HG03066 (cell line): ENCODE measurements around the gene IER5L.
A peak's percentile ranks its signal among the peaks of the same experiment; 100 is the strongest.
"Not testable (repeated sequence)": the region's sequence is repeated elsewhere in the genome, so short reads cannot be mapped to it uniquely, and the experiment has no call there.

Experiments
- ATAC-seq: cut with Tn5 transposase; IDR thresholded peaks from one replicate; pipeline ENCODE4 v1.9.1; 2021; ENCODE audit warnings: low read depth; ENCODE audit not compliant: unreplicated experiment

IER5L gene

DNA sequence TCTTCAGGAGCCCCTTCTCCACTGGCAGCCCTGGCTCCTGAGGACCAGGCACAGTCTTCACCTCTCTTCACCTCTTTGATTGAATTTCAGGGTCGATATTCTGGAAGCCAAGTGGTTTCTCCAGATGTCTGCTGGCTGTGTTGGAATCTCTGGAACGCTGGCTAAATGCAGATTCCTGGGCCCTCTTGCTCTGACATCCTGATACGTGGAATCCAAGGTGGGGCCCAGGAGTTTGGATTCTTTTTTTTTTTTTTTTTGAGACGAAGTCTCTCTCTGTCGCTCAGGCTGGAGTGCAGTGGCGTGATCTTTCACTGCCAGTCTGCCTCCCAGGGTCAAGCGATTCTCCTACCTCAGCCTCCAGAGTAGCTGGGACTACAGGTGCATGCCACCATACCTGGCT lies 26.8 kb upstream of the IER5L start:
- no peak for ATAC-seq

DNA sequence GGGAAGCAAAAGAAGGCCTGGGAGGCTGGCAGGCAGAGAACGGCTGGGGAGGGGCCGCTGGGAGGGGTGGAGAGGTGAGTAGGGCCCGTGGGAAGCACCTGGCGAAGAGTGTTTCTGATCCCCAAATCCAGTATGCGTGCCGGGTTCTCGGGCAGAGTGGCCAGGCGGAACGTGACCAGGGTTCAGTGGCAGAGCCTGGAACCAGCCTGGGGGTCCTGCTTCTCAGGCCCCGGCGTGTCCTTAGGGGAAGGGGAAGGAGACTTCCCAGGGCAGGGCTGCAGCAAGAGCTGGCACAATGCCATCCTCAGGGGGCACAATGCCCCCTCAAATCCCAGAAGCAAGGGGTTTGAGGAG lies 25.5 kb upstream of the IER5L start:
- no peak for ATAC-seq

DNA sequence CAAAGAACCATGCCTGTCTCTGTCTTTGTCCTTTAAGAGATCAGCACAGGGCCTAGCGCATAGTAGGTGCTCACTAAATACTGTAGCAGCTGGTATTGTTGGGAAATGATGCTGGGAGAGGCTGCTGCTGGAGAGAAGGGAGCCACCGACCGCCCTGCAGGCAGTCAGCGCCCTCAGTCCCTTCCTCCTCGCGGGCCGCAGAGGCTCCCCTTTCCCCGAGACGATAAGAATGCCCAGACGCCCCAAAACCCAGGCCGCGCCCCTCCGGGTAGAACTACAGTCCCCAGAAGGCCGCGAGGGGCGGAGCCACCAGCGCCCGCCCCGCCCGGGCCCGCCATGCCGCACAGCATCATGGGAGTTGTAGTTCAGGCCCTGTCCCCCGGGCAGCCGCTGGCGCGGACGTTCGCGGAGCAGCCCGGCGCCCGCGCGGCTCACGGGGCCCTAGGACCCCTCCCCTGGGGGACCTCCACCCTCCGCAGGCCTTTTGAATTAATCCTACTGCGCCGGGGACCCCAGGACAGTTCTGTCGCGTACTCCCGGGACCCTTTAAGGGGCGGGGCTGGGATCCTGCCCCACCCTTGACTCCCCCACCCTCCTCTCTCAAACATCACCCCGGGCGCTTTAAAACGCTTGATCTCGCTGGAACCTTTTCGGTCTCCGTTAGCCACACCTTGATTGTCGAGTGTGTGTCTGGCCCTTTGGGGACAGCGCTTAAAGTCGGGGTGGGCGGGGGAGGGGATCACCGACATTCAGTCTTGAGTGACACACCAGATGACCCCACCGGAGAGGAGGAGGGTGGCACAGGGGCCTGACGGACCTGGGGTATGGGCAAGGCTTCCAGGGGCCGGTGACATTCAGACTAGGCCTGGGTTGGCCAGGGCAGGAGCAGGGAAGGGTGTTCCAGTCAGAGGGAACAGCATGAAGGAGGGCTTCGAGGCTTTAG lies 24.8 kb upstream of the IER5L start:
- peak; percentile 84 for ATAC-seq

DNA sequence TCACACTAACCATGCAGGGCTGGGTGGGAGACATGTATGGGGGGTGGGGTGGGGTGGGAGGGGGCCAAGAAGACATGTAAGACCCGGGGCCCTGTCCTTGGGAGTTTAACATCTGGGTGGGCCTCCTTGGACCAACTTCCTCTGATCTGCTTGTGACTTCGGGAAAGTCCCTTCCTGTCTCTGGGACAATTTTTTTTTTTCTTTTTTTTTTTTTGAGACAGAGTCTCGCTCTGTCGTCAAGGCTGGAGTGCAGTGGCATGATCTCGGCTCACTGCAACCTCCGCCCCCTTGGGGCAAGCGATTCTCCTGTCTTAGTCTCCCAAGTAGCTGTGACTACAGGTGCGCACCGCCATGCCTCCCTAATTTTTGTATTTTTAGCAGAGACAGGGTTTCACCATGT lies 23.8 kb upstream of the IER5L start:
- ATAC-seq: no peak

DNA sequence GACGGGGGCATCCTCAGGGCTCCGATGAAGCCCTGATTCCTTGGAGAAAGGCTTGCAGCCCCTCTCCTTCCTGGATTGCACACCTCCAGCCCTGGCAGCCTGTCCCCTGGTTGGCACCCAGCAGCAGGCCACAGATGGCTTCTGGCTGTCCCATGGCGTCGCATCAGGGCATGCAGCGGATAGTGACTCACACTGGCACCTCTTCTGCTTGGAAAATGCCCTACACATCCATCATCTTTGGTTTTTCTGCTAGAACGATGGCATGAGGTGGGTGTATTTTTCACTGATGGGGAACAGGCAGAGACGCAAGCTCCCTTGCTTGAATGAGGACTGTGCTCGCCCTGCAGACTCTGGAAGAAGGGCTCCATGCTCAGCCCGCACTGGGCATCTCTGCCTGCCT lies 23.2 kb upstream of the IER5L start:
- no peak for ATAC-seq

DNA sequence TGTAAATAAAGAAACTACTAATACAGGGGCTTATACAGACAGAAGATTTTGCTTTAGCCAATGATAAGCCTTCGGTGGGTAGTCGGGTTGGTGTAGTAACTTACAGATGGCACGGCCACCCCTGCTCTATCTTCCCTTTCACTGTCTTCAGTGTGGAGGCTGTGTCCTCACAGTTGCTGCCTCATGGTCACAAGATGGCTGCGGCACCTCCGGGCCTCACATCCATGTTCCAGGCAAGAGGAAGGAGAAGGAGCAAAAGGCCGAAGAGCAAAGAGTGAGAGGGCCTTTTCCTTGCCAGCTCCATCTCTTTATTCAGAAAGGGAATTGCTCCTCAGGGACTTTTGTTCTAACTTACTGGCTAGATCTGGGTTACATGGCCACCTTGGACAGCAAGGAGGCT lies 22.2 kb upstream of the IER5L start:
- no peak for ATAC-seq

DNA sequence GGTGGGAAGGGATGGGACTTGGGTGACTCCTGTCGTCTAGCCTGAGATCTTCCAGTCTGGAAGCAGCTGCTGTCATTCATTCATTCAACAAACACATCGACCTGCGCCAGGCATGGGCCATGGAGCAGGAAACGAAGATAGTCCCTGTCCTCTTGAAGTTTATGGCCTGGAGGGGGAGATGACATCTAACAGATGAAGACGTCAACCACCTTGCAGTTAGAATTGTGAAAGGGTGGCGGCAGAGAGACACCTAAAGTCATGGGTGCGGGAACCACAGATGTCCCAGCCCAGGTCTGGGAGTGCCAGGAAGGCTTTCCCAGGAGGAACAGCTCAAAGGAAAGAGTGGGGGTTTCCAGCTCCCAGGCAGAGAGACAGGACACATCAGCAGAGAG lies 21.0 kb upstream of the IER5L start:
- no peak for ATAC-seq

DNA sequence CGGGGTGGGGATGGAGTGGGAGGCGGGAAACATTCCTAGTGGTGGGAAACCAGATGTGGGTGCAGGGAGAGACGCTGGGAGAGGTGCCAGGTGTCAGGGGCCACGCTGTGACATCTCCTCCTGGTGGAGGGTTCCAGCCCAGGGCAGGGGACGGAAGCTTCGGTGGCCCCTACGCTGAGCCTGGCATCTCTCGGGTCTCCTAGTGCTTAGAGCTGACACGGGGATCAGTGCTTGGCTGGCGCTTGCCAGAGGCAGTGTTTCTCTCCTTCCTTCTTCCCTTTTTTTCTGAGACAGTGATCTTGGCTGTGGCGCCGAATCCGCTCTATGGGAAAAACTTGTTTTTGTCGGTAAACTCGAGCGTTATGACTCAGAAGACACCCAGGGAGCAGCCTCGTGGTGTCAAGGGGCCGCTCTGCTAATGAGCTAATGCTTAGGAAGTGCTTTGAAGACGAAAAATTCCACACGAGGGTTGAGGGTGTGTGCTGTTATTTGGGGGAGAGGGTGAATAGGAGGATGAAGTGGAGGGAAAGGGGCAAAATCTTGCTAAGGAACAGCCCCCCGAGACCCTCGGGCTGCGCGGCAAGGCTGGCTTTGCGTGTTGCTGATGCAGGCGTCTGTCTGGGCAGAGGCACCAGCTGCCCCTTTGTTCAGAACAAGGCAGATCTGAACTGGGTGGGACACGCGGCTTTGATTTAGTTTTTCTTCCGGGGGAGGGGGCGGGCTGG lies 20.4 kb upstream of the IER5L start:
- no peak for ATAC-seq

DNA sequence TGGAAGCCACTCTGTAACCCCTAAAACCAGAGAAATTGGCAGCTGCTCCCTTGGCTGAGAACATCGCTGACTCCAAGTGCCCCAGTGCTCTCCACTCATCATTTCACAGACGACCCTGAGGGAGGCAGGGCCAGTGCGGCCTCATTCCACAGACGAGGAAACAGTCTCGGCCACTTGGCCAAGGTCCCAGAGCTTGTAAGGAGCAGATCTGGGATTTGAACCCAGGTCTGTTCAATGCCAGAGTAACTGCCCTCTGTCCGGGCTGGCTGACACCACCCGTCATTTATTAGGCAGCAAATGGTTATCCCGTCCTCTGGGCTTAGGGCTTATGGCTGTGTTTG lies 19.9 kb upstream of the IER5L start:
- no peak for ATAC-seq

DNA sequence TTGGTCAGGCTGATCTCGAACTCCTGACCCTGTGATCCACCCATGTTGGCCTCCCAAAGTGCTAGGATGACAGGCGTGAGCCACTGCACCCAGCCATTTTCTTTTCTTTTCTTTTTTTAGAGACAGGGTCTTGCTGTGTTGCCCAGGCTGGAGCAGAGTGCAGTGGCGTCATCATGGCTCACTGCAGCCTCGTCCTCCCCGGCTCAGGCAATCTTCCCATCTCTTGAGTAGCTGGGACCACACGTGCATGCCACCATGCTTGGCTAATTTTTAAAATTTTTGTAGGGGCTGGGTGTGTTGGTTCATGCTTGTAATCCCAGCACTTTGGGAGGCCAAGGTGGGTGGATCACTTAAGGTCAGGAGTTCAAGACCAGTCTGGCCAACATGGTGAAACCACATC lies 19.0 kb upstream of the IER5L start:
- not testable (repeated sequence) for ATAC-seq

DNA sequence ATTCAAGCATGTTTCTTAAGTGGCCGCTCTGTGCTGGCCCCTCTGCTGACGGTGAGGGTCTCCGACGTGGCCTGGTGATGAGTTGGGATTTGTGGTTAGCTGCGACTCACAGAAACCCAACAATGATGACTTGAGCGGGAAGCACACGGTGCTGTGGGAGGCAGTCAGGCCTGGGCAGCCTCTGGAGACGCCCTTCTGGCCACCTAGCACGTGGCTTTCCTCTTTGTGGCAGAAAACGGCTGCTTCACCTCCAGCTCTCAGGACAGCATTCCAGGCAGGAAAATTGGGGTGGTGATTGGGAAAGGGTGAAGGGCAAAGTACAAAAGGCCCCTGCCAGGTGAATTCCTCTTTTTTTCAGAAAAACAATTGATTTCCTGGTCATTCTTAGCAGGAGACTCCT lies 17.5 kb upstream of the IER5L start:
- ATAC-seq: no peak

DNA sequence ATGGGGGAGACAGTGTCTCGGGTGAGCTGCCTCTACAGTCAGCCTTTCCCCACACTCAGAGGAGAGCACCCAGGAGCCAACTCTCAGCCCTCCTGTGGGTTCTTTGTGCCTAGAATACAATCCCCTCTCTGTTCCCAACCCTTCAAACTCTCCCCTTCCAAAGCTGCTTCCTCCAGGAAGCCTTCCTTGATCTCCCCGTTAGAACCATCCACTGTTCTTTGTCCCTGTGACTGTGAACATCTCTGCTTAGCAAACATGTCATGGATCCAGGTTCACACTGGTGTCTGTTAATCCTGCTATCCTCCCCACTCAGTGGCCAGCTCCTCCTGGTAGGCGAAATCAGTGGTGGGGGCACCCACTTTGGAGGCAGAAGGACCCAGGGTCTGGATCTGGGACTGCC lies 16.2 kb upstream of the IER5L start:
- no peak for ATAC-seq

DNA sequence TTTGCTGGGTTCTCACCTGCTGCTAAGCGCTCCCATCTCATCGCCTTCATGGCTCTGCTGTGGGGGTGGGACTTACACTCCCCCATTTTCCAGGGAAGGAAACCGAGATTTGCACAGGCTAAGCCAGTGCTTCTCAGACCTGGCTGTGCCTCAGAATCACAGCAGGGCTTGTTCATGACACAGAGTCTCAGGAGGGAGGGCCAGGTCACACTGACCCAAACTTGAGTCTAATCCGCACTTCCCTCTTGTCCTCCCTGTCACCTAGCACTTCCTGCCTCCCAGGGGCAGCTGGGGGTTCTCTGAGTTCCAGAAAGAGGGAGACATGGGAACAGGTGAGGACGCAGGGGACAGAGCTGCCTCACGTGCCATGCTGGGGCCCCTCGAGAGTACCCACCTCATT lies 15.6 kb upstream of the IER5L start:
- no peak for ATAC-seq

DNA sequence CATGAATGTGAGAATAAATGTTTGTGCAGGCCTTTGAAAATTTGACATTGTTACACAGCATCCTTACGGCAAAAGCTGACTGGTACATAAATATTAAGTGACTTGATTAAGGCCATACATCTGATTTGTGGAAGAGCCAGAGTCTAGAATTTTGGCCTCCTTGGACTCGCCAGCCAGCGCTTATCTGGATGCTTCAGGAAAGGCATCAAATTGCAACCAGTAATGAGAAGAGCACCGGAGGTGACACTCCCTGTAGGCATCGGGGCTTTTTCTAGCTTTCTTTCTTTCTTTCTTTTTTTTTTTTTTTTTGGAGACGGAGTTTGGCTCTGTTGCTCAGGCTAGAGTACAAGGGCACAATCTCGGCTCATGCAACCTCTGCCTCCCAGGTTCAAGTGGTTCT lies 13.2 kb upstream of the IER5L start:
- ATAC-seq: no peak

DNA sequence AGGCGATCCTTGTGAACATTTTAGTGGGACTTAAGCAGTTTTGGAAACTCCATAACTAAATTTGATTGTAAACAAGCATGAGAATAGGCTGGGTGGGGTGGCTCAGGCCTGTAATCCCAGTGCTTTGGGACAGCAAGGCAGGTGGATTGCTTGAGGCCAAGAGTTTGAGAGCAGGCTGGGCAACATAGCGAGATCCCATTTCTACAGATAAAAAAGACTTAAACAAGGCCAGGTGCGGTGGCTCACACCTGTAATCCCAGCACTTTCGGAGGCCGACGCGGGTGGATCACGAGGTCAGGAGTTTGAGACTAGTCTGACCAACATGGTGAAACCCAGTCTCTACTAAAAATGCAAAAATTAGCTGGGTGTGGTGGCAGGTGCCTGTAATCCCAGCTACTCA lies 11.9 kb upstream of the IER5L start:
- ATAC-seq: not testable (repeated sequence)

DNA sequence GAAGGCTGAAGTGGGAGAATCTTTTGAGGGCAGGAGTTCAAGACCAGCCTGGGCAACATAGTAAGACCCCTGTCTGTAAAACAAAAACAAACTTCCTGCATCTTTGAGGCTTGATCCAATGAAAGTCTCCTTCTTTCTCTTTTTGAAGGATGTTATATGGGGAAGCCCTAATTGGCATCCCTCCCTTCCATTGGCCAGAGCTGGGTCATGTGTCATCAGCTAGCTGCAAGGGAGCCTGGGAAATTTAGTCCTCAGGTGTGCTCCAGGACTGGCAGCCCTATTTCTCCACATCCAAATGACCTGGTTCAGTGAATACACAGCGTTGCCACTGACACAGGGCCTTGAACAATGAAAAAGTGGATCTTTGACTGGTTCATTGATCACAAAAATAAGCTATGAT lies 9.0 kb upstream of the IER5L start:
- ATAC-seq: no peak

DNA sequence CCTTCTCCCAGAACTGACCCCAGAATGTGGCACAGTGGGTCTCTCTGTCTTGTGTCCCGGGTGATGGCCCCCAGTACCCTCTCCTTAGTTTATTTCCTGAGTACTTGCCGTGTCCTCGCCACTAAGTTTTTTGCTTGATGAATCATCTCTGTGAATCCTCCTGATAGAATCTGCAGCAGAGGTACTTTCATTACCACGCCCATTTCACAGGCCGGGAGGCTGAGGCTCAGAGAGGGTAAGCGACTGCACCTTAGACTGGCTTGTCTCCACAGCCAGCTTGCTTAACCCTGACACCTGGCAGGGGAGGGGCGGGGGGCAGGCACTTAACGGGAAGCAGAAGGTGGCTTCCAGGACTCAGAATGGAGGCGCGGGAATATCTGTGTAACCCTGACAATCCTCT lies 7.9 kb upstream of the IER5L start:
- no peak for ATAC-seq

DNA sequence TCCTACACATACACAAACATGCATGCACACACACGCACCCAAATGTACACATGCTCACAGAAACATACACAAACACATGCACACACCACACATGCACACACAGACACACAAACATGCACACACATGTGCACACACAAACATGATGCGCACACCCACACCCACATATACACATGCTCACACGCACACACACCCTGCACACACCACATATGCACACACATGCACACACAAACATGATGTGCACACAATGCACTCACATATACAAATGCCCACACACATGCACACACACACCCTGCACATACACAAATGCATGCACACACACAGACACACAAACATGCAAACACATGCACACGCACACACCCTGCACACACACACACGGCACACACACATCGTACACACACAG lies 7.3 kb upstream of the IER5L start:
- ATAC-seq: no peak

DNA sequence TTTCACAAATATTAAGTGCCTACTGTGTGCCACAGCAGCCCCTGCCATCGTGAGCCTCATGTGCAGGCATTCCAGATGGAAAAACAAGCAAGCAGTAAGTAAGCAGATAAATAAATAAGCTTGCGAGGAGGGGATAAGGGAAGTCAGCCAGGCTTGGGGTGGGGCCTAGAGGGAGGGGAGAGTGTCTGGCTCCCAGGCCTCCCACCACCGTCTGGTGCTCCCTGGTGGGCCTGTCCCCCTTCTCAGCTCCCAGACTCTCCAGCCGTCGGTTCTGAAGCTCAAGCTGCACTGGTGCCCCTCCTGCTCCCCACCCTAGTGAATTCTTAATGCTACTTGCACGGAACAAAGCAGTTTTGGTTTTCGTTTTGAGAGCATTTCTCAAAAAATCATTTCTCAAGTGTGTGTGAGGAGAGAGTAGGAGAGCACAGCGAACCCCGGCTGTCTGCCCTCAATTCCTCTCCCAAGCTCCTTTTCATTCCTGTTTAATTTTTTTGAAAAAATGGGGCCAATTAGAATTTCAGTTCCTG lies 6.6 kb upstream of the IER5L start:
- no peak for ATAC-seq

DNA sequence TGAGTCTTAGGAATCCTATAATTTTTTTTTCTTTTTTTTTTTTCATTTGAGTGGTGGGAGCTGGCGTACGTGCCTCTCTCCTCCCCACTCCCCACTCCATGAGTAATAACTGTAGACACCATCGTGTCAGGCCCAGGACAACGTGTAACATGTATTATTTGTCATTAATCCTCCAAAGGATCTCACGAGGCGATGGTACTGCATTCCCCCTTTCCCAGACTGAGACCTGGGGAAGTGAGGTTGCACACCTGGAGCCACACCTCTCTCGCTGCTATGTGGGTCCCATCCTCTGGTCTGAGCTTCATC lies 6.1 kb upstream of the IER5L start:
- no peak for ATAC-seq

DNA sequence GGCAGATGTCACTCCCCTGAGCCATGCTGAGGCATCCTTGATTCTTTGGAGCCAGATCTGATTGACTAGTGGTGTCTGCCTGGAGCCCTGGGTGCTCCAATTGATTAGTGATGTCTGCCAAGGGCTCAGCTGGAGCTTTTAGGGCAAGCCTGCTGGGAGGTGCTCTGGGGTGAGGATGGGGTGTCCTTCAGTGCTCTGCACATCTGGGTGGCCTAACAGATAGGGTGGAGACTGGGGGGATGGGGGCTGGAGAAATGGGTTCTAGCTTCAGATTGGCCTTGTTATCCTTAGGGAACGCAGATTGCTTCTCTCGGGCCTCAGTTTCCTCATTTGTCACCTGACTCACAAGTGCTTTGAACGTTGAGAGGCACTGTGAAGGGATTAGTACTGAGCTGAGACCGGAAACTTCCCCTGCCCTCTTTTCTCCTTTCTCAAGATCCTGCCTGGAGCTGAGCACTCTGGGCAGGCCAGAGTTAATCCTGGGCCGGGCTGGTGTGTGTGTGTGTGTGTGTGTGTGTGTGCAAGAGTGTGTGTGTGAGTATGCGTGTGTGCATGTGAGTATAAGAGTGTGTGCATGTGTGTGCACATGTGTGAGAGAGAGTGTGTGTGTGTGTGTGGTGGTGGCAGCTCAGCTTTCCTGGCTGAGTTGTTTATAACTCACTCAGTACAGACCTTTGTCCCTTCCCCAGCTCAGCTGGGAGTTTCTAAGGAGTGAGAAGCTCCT lies 5.6 kb upstream of the IER5L start:
- ATAC-seq: no peak
